Measurements from ENCODE around the gene TMCC1.

Gene TMCC1

GRCh38 chr3:129622933-129623332 lies 270.6 kb downstream of the TMCC1 start:
- TF ChIP-seq GATA2 (IDR thresholded peaks at IDR 0.05; ENCODE audit: low read depth, low read length) (no peak), GATA3 (IDR thresholded peaks at IDR 0.05; ENCODE audit: low read depth, low read length) (no peak)

DNA sequence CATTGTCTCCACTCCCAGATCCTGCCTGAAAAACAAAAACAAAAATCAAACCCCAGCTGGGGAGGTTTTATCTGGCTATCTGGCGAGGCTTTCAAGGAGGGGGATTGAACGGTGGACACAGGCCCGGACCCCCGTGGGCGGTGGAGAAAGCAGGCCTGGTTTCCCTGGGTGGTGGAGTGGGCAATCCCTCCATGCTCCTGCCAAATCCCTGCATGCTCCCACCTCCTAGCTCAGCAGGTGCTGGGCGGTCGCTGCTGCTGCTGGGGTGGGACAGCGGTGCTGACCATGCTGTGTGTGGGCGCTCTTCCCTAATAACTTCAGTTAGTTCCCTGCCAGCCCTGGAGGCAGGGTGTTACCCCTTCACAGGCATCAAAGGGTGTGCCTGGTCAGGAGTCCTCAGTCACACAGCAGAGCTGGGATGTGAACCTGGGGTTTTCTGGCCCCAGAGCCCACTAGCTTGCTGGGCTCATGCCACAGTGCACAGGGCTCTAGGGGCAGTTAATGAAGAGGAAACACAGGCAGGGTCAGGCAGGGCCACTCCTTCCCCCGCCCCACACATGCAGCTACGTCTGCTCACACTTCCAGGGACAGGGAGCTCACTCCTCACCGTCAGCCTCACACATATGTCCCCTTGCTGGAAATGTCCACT lies 271.2 kb downstream of the TMCC1 start:
- TF ChIP-seq GATA2 (IDR thresholded peaks at IDR 0.05; ENCODE audit: low read depth, low read length) (peak; percentile 48), GATA3 (IDR thresholded peaks at IDR 0.05; ENCODE audit: low read depth, low read length) (no peak)

DNA sequence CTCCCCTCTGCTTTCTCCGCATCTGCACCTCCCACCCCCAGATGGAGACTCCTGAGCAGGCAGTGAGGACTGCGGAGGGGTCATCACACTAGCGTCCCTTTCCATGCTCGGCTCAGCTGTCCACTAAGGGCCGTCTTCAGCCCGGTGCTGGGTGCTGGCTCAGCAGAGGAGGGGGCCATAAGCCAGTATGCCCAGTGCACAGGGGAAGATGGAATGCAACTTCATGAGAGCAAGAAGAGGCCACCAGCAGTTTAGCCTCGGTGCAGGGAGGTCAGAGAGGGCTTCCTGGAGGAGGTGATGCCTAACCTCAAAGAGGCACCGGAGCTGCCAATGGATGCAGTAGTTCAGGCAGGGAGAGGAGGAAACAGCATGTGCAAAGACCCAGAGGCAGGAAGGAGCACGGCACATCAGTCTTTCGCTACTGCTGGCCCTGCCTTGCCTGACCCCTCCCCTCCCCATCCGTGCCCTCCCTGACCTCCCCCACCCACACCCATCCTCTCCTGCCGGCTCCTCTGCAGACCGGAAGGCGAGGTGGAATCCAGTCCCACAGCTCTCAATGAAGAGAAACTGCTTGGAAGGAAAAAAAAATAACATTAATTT lies 271.8 kb downstream of the TMCC1 start:
- TF ChIP-seq GATA2 (IDR thresholded peaks at IDR 0.05; ENCODE audit: low read depth, low read length) (no peak), GATA3 (IDR thresholded peaks at IDR 0.05; ENCODE audit: low read depth, low read length) (no peak)

DNA sequence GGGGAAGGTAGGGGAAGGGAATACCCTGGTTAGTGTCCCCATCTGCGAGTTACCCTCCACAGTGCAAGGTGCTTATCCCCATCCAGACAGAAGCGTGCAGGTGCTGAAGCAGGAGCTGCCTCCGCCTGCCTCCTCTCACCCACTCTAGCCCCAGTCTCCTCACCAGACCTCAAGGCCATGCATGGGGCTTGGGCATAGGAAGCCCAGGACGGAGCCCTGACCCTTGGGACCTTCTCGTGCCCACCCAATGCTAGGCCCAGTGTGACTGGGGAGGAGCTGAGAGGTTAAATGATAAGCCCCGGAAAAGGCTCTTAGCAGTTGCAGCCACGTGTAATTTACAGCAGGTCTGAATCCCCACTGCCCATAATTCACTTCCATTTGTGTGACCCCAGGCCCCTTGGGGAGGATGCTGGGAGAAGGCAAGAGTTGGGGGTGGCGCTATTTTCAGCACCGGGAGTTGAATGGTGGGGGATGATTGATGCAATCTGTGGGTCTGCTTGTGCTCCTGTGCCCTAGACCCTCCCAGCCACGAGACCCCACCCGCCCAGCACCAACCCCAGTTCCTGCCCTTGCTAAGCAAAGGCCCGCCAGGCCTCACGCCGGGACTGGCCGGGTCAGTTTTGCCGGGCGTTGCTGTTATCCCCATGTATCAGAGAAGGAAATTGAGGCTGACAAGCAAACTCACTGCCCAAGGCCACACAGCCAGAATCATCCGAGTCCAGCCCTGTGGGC lies 272.5 kb downstream of the TMCC1 start:
- TF ChIP-seq GATA3 (IDR thresholded peaks at IDR 0.05; ENCODE audit: low read depth, low read length) (no peak), GATA2 (IDR thresholded peaks at IDR 0.05; ENCODE audit: low read depth, low read length) (no peak)

- TF ChIP-seq GATA2 (IDR thresholded peaks at IDR 0.05; ENCODE audit: low read depth, low read length) (no peak), GATA3 (IDR thresholded peaks at IDR 0.05; ENCODE audit: low read depth, low read length) (no peak)
Measured at GRCh38 chr3:129619726-129620162, 273.8 kb downstream of the TMCC1 start.

- TF ChIP-seq GATA3 (IDR thresholded peaks at IDR 0.05; ENCODE audit: low read depth, low read length) (no peak), GATA2 (IDR thresholded peaks at IDR 0.05; ENCODE audit: low read depth, low read length) (no peak)
Measured at GRCh38 chr3:129618901-129619671, 274.4 kb downstream of the TMCC1 start.

- no peak for TF ChIP-seq GATA3 (IDR thresholded peaks at IDR 0.05; ENCODE audit: low read depth, low read length)
- no peak for TF ChIP-seq GATA2 (IDR thresholded peaks at IDR 0.05; ENCODE audit: low read depth, low read length)
Measured at GRCh38 chr3:129618186-129618820, 275.2 kb downstream of the TMCC1 start.

DNA sequence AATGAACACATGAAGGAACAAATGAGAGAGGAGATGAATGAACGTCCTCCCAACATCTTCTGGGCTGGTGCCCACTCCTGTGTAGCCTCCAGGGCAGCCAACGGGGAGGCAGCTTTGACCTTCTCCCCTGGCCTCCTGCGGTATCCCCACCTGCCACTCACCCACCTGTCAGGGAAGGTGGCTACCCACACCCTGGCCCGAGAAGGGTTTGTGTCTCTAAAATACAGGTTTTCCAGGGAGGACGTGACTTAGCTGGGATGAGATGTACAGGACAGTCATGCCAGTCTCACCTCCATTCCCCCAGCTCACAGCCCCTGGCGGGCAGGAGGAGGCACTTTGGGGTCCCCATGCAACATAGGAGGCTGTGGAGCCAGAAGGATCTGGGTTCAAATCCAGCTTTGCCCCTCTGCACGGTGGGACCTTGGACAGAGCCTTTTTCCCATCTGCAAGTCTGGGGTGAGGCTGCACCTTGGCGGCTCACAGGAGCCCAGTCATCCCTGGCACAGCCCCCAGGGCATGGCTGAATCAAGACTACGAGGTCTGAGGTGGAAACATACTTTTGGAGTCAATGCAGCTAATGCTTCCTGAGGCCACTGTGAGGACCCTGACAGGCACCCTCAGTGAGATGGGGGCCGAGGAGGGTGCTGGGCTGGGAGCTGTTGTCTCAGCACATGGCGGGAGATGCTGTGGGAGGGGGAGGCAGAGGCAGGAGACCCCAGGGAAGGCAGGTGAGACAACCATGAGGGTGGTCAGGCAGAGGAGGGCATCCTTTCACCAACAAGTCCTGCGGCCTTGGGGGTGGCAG lies 275.9 kb downstream of the TMCC1 start:
- TF ChIP-seq GATA3 (IDR thresholded peaks at IDR 0.05; ENCODE audit: low read depth, low read length) (no peak), GATA2 (IDR thresholded peaks at IDR 0.05; ENCODE audit: low read depth, low read length) (no peak)

DNA sequence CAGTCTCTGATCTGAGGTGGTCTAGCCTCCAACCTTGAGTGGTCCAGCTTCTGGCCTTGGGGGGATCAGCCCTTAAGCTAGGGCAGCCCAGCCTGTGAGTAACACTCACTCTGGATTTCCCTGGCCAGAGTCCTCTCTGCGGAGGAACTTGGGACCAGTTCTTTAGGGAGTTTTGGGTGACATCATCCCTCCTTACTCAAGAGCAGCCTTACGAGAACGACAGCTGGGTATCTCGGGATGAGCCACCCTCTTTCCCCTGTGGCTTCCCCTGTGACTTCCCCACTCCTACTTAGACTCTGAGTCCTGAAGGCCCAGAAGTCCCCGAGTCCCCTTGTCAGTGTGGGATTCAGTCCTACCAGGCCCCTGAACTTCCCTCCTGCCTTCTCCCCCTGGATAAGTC lies 276.8 kb downstream of the TMCC1 start:
- TF ChIP-seq GATA3 (IDR thresholded peaks at IDR 0.05; ENCODE audit: low read depth, low read length) (no peak), GATA2 (IDR thresholded peaks at IDR 0.05; ENCODE audit: low read depth, low read length) (no peak)

GRCh38 chr3:129616291-129616690 lies 277.2 kb downstream of the TMCC1 start:
- TF ChIP-seq GATA3 (IDR thresholded peaks at IDR 0.05; ENCODE audit: low read depth, low read length) = no peak
- TF ChIP-seq GATA2 (IDR thresholded peaks at IDR 0.05; ENCODE audit: low read depth, low read length) = no peak

DNA sequence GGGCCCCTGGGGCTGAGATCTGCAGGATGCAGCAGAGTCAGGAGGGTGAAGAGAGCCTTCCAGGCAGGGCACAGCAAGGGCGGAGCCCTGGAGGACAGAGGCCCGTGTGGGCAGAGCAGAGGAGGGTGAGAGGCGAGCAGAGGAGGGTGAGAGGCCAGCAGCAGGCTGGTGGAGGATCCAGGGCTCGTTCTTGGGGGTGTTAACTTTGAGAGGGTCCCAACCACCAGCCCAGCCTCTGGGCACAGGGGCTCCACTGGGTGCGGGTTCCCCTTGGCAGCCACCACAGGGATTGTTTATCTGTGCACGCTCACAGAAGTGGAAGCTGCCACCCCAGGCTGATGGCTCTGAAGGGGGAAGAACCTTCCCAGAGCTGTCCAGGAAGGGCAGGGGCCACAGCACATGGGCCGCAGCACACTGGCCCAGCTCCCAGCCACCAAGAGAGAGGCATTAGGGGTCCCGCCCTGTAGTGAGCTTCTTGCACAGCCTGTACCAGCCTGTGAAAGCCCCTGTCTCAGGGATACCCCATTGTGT lies 277.7 kb downstream of the TMCC1 start:
- TF ChIP-seq GATA3 (IDR thresholded peaks at IDR 0.05; ENCODE audit: low read depth, low read length) = no peak
- no peak for TF ChIP-seq GATA2 (IDR thresholded peaks at IDR 0.05; ENCODE audit: low read depth, low read length)

DNA sequence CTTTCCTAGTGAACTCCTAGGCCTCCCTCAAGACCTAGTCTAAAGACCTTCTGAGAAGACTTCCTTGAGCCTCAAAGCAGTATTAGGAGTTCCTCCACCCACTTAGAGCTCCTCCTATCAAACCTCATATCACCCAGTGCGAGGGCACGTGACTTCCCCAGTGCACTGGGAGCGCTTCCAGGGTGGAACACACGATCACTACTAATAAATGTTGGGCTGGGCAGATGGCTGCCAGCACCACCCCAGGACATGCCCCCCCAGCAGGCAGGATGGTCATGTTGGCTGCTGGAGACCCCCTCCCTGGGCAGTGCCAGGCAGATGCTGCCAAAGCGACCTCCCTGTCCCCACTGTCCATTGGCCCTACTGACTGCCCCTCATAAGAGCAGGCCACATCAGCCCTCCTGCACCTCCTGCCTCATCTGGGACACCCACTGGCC lies 278.6 kb downstream of the TMCC1 start:
- no peak for TF ChIP-seq GATA2 (IDR thresholded peaks at IDR 0.05; ENCODE audit: low read depth, low read length)

DNA sequence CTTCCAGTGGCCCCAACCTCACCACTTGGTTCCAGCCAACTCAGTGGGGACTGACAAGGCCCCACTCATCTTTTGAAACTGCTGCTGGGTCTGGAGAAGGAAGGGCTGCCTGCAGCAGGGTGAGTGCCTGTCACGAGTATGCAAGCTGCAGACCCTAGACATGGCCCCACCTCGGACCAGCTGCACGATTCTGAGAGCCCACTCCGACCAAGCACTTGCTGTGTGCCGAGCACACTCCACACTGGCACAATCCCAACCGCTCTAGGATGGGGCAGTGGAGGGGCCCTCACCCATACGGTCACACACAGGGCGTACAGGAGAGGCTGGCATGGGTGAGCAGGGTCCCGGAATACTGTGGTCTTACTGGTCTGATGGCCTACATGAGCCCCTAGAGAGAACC lies 279.1 kb downstream of the TMCC1 start:
- no peak for TF ChIP-seq GATA2 (IDR thresholded peaks at IDR 0.05; ENCODE audit: low read depth, low read length)
- no peak for TF ChIP-seq GATA3 (IDR thresholded peaks at IDR 0.05; ENCODE audit: low read depth, low read length)

Measured in SH-SY5Y (cell line).